Measurements from ENCODE around the gene CEP95.
"Not testable (repeated sequence)": the region's sequence is repeated elsewhere in the genome, so short reads cannot be mapped to it uniquely, and the experiment has no call there.

The CEP95 gene, protein sequence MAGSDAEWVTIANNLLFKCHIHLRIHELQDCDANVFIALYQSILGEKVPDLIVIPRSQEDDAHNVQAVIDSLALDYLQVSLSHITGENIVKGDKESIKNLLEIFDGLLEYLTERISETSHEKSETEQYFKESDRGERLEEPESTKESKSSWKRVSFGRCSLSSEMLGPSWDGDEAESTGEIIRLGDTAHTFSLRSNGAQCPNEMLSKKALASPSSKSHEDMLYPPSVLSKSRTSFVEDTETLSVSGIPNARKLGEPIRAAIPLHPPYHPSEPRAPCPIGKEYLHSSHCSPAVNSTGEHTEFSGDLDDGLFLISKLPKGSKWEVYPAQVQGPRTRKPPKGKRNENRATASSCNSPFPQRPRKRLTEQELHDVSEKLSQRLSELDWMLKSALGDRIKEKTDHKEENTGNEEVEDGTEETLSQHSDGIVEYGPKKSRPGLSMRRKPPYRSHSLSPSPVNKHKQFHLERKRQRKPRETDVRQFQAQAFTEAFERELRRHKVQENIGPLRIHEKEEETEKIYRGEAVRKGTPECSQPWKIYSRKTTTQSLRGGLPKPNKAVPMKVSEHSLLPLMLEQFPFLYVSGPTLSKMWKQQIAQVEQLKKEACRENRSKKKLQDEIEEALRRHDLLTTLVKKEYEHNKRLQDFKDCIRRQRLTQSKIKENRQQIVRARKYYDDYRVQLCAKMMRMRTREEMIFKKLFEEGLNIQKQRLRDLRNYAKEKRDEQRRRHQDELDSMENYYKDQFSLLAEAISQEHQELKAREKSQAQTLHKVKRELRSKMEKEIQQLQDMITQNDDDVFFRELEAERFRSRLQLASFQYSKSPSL

DNA sequence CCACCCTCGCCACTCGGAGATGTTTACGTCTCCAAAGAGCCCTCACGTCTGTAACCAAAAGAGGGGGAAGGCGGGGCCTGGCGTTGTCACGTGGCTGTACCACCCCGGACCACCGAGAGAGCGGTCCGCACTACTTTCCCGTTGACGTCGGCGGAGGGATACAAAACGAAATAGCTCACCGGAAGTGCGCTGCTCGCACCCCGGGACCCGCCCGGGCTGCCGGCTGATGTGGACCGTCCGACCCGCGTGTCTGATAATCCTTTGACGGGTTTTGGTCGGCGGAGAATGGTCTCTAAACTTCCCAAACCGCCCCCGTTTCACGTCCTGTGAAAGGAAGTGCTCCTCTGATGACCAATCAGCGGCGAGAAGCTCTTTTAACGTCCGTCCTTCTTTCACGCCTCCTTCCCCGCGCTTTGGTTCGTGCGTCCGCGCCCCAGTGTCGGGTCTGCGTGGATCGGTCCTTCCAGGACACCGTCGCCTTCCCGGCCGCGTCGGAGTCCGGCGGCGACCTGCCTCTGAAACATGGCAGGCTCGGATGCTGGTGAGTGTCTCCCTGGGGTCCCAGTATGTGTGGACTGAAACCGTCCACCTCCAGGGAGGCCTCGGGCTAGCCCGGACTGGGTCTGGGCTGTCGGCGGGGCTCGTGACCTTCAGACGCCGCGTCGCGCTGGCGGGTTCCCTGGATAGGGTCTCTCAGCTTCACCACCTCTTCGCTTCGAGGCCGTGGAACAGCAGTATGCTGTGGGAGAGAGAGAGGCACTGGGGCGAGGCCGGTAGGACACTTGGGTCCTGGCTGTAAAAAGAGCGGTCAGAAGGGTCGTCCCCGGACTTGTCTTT is at the start of gene CEP95:
Gene CEP95, plus strand, starts transcription at position 402 of the 837 bp plus-strand sequence. Its CDS starts 121 bp downstream, at position 523.
- in situ Hi-C loops (cut with MboI; ENCODE audit: low sequenced_read_pairs) = no loop called here

DNA sequence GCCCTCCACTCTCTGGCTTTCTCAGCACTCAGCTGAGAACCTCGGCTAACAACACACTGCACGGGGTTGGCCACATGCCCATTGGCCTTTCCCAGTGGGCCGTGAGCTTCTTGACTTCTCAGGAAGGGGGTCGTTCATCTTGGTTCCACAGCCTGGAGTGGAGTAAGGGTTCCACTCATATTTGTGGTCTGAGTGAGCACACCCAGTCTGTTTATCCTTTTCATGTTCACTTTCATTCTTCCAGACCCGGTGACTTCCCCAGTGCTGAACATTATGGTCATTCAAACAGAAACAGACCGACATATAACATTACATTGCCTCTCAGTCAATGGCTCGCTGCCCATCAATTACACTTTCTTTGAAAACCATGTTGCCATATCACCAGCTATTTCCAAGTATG is 49.6 kb upstream of the CEP95 start:
- in situ Hi-C loops (cut with MboI; ENCODE audit: low sequenced_read_pairs) = no loop called here

DNA sequence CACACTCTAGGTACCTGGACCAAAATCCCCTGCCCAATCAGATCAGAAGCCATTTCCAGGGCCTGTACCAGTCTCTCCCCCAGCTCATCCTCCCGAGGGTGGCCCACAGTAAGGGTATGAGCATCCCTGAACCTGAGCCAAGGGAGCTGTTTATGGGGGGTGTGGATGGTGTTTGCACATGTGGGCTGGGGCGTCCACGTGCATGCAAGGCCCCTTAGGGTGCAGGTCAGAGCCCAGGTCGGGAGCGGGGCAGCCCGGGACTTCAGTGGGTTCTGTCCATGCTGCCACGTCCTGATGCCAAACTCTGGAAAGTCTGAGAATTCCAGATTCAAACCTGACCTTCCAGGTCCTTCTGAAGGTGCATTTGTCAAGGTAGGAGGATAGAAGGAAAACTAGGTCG is 48.0 kb upstream of the CEP95 start:
- in situ Hi-C loops (cut with MboI; ENCODE audit: low sequenced_read_pairs) = no loop called here

DNA sequence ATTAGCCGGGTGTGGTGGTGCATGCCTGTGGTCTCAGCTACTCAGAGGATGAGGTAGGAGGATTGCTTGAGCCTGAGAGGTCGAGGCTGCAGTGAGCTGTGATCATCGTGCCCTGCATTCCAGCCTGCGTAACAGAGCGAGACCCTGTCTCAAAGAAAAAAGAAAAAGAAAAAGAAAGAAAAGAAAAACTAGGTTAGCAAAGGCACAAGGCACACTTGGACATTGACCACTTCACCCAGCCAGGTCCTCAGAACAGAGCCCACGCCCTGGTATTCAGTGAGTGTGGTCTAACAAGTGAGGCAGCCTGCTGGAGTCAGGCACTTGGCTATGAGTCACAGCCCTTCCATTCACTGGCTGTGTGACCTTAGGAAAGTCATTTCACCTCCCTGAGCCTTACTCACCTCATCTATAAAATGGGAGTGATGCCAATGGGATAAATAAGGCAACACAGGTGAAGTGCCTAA is 47.5 kb upstream of the CEP95 start:
- in situ Hi-C loops (cut with MboI; ENCODE audit: low sequenced_read_pairs) = no loop called here

DNA sequence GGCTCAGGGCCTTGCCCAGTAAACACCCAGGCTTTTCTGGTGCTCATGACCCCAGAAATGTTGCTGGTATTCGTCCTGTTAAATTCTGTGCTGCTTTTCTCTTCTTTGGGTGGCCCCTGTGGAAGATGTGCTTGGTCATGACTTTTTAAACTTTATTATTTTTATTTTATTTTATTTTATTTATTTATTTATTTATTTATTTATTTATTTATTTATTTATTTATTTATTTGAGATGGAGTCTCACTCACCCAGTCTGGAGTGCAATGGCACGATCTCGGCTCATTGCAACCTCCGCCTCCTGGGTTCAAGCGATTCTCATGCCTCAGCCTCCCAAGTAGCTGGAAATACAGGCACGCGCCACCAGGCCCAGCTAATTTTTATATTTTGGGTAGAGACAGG is 47.0 kb upstream of the CEP95 start:
- in situ Hi-C loops (cut with MboI; ENCODE audit: low sequenced_read_pairs) = not testable (repeated sequence)

DNA sequence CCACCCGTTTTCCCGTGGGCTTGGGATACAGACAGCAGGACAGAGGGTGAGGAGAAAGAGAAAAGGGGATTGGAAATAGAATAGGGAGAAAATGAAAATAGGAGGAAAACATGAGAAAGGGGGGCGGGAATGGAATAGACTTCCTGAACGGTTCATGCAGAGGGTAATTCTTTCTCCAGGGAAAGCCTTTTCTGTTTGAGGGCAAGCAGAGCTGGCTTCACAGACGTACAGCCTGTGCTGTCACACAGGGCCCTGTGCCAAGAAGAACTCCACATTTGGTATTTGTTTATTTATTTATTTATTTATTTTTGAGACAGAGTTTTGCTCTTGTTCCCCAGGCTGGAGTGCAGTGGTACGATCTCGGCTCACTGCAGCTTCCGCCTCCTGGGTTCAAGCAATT is 45.8 kb upstream of the CEP95 start:
- in situ Hi-C loops (cut with MboI; ENCODE audit: low sequenced_read_pairs) = no loop called here

DNA sequence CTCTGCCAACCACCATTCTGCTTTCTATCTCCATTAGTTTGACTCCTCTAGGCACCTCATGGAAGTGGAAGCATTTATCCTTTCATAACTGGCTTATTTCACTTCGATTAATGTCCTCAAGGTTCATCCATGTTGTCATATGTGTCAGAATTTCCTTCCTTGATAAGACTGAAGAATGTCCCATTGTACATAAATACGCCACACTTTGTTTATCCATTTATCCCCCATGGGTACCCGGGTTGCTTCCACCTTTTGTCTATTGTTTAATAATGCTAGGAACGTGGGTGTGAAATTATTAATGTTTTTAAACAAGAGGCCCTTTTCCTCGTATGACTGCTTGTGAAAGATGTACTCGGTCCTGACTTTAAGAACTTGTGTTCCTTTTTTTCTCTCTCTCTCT is 45.0 kb upstream of the CEP95 start:
- in situ Hi-C loops (cut with MboI; ENCODE audit: low sequenced_read_pairs) = no loop called here

DNA sequence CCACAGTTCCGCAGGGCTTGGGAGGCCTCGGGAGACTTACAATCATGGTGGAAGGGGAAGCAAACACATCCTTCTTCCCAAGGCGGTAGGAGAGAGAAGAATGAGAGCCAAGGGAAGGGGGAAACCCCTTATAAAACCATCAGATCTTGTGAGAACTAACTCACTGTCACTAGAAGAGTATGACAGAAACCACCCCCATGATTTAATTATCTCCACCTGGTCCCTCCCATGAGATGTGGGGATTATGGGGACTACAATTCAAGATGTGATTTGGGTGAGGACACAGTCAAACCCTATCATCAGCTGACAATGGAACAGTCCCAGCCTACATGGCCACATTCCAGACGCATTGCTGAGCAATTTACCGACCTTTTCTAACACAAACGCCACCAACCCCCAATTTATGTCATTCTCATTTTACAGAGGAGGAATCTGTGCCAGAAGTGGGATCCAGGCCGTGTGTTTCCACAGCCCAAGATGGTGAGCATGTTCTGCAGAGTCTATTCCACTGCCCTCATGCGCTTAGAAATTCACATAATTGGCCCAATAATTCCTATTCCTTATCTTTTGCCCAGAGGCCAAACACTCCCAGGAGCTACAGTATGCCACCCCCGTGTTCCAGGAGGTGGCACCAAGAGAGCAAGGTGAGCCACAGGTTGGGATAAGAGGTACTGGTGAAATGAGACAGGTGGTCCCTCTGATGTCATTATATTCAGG is 40.6 kb upstream of the CEP95 start:
- in situ Hi-C loops (cut with MboI; ENCODE audit: low sequenced_read_pairs) = no loop called here

DNA sequence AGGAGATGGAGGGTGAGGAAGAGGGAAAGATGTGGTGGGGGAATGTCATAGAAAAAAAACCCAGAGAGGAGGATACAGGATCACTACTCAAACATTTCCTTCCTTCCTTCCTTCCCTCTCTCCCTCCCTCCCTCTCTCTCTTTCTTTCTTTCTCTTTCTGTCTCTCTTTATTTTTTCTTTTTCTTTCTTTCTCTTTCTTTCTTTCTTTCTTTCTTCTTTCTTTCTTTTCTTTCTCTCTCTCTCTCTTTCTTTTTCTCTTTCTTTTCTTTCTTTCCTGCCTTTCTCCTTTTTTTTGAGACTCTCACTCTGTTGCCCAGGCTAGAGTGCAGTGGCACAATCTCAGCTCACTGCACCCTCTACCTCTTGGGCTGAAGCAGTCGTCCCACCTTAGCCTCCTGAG is 39.9 kb upstream of the CEP95 start:
- in situ Hi-C loops (cut with MboI; ENCODE audit: low sequenced_read_pairs) = not testable (repeated sequence)

DNA sequence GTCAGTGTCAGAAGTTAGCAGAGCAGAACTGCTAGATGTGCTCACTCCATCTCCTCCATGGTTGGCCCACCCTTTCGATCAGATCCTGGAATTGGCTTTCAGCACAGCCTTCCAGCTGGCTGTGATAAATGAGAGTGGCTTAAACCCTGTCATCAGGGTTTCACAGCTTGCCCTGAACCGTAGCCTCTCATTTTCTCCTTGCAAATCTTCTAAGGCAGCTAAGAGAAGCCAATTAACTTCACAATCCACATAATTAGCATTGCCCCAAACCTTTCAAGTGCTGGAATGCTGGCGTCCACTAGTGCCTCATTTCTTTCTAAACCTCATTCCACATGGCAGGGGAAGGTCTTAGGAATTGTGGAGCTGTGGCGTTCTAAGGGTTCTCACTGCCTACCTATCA is 36.2 kb upstream of the CEP95 start:
- in situ Hi-C loops (cut with MboI; ENCODE audit: low sequenced_read_pairs) = no loop called here

DNA sequence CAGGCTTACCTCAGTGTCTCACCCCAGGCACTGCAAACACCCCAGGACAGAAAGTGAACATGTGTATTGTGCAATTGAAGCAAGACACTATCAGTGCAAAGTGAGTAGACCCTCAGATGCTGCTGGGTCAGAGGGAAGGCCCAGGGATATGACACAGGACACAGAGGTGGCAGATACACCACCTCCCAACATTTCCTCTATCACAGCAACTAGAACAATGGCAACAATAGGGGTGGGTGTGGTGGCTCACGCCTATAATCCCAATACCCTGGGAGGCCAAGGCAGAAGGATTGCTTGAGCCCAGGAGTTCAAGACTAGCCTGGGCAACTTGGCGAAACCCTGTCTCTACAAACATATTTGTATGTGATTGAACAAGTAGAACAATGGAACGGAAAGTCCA is 35.3 kb upstream of the CEP95 start:
- in situ Hi-C loops (cut with MboI; ENCODE audit: low sequenced_read_pairs) = no loop called here

DNA sequence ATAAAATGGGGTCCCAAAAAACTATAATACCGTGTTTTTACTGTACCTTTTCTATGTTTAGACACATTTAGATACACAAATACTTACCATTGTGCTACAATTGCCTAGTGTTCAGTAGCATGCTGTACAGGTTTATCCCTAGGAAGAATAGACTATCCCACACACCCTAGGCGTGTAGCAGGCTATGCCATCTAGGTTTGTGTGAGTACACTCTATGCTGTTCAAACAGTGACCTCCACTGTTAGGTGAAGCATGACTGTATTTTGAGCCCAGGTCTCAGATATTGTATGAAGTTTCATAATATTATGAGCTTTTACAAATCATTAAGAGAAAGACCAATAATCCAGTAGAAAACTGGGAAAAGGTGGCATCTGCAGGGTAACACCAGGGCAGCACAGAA is 34.2 kb upstream of the CEP95 start:
- in situ Hi-C loops (cut with MboI; ENCODE audit: low sequenced_read_pairs) = no loop called here

DNA sequence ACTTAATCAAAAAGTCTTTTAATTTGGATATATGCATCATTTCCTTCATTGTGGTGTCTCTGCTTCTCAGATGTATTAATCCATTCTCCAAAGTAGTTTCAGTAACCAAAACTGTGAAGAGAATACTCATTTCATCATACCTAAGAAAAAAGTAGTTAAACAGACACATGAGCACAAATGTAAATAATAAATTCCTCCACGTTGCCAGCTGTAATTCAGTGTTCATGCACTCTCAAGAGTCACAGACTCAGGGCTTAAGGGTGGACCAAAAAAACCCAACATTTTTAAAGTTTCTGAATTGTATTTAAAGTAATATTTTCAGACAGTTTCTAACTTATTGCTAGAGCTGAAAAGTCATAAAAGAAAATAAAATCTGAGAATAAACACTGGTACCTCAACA is 28.9 kb upstream of the CEP95 start:
- in situ Hi-C loops (cut with MboI; ENCODE audit: low sequenced_read_pairs) = no loop called here

DNA sequence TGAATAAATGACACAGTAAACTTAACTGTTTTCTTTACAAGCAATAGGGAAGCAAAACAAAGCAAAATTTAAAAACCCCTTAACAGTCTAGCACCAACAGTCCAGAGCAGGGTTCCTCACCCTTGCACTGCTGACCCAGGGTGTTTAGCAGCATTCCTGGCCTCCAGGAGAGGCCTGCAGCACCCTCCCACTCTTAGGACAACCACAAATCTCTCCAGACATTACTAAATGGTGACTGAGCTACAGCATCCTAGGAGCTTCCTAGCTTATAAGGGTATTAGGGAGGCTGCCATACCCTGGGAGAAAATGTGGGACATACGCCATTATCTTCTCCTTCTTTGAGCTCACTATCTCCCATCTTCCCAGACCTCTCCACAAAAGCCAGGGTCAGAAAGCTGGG is 25.8 kb upstream of the CEP95 start:
- in situ Hi-C loops (cut with MboI; ENCODE audit: low sequenced_read_pairs) = no loop called here

DNA sequence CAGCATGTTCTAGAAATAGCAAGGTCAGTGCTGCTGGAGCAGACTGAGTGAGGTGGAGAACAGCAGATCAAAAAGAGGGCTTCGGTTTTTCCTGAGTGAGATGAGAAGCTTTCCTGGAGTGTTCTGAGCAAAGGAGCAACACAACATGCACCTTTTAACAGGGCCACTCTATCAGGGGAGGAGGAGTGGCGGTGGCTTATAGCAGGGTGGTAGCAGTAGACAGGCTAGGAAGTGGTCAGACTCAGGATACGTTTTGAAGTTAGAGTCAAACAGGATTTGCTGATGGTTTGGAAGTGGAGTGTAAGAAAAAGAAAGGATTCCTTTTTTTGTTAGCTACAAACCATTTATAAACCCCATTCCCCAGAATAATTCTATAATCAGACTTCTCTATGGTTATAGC is 22.4 kb upstream of the CEP95 start:
- in situ Hi-C loops (cut with MboI; ENCODE audit: low sequenced_read_pairs) = no loop called here

DNA sequence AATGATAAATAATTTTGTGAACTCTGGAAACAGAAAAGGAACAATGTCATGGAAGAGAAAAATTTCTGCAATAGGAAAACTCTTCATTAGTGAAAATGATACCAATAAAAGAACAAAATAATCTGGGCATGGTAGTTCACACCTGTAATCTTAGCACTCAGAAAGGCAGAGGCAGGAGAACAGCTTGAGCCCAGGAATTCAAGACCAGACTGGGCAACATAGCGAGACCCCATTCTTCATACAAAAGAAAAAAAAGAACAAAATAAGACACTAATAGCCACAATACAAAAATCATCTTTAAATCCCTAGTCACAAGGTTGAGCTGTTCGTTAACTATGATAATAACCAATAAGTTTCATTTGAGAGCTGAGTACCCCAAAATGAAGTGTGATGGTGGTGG is 18.5 kb upstream of the CEP95 start:
- in situ Hi-C loops (cut with MboI; ENCODE audit: low sequenced_read_pairs) = no loop called here

DNA sequence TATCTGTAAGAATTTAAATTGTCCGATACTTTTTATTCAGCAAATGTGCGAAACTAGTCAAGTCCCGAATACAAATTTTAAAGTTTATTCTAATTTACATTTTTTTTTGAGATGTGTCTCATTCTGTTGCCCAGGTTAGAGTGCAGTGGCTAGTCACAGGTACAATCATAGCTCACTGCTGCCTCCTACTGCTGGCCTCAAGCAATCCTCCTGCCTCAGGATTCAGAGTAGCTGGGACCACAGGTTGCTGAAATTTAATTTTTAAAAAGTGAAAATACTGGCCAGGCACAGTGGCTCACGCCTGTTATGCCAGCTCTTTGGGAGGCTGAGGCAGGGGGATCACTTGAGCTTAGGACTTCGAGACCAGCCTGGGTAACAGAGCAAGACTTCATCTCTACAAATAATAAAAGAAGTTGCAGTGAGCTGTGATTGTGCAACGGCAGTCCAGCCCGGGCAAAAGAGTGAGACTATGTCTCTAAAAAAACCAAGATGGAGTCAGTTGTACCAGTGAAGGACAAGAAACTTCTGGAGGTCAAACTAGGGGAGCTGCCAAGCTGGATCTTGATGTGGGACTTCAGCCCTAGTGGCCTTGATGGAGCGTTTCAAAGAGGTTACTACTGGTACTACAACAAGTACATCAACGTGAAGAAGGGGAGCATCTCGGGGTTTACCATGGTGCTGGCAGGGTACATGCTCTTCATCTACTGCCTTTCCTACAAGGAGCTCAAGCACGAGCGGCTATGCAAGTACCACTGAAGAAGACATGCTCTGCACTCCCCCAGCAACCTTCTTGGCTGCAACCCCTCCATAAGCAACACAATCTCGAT is 15.5 kb upstream of the CEP95 start:
- in situ Hi-C loops (cut with MboI; ENCODE audit: low sequenced_read_pairs) = loop anchor here (10.0 kb wide), 2 partner anchors 66 to 186 kb away; no protein-coding TSS in a partner anchor

DNA sequence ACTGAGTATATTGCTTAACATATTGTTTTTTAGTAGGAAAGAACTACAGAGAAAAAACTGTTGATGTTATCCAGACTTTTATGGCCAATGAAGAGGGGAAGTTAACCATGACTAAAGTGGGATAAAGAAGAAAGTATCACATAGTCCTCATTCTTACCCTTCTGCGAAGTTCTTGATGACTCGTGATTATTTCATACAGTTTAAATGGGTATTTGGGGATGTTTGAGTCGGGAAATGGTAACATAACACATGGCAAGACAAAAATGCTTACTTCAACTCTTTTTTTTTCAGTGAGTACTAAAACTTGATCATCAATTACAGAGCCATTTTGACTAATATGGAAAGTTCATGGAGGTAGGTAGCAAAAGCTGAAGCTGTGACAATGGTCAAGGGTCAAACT is 14.8 kb upstream of the CEP95 start:
- in situ Hi-C loops (cut with MboI; ENCODE audit: low sequenced_read_pairs) = loop anchor here (10.0 kb wide), 2 partner anchors 67 to 187 kb away; no protein-coding TSS in a partner anchor

DNA sequence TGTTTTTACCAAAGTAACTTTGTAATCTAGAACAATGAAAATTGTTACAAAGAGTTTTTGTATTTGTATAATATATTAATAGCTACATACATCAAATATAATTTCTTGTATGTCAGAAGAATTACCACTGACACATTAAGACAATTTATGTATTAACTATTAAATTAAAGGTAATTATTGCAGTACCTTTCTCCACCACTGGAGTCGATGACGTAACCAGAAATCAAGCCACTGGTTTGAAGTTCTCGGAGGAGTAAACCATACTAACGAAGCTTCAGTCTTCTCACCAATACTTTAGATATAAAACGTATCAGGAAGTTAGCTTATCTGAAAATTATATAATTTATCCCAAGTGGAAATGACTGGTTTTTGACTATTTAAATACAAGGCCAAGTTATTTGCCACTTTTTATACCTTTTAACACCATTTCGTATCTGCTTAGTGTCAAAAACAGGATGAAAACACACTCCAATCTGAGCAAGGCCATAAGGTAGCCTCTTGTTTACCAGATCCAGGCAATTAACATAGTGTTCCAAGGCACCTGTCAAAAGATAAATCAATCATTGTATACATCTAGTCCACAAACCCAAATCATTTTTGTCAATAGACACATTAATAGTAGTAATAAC is 14.2 kb upstream of the CEP95 start:
- in situ Hi-C loops (cut with MboI; ENCODE audit: low sequenced_read_pairs) = loop anchor here (10.0 kb wide), 2 partner anchors 68 to 188 kb away; no protein-coding TSS in a partner anchor
